Naive B cell (primary cell): Measurements from ENCODE around the gene HSPA1B. TPM values are rescaled to one million over a fixed set of nuclear protein-coding genes. Genes with fewer than 3 reads are reported as not detected.
A peak's percentile ranks its signal among the peaks of the same experiment; 100 is the strongest.
"Not testable (repeated sequence)": the region's sequence is repeated elsewhere in the genome, so short reads cannot be mapped to it uniquely, and the experiment has no call there.

Experiments used
- ATAC-seq, 2 donors: fragments of 150-1000 bp; cut with Tn5 transposase; 2 replicates each; pipeline ENCODE4 v1.10.0; 2021; ENCODE audit warnings: low read depth in 2 of 2, mild to moderate bottlenecking in 2 of 2, moderate library complexity in 2 of 2
- DNase-seq: peaks from one replicate; pipeline ENCODE4 v3.0.0; 2022
- H3K27ac Mint-ChIP-seq, 6 donors: one replicate each; pipeline ENCODE4 v1.8.0; 2020 to 2022; ENCODE audit warnings: mild to moderate bottlenecking in 6 of 6, mixed read lengths in 6 of 6, moderate library complexity in 5 of 6, inconsistent platforms in 2 of 6
- H3K27me3 Mint-ChIP-seq, 3 donors: one replicate each; pipeline ENCODE4 v1.8.0; 2021 to 2022; ENCODE audit warnings: mixed read lengths in 3 of 3, mild to moderate bottlenecking in 1 of 3
- H3K36me3 Mint-ChIP-seq, 2 donors: one replicate each; pipeline ENCODE4 v1.8.0; 2020 to 2022; ENCODE audit warnings: mixed read lengths in 2 of 2, inconsistent platforms in 1 of 2, mild to moderate bottlenecking in 1 of 2
- H3K4me1 Mint-ChIP-seq, 3 donors: one replicate each; pipeline ENCODE4 v1.8.0; 2020 to 2022; ENCODE audit warnings: mixed read lengths in 3 of 3, inconsistent platforms in 1 of 3, mild to moderate bottlenecking in 1 of 3, moderate library complexity in 1 of 3
- H3K4me3 Mint-ChIP-seq, 8 donors: one replicate each; pipeline ENCODE4 v1.8.0; 2020 to 2022; ENCODE audit warnings: mild to moderate bottlenecking in 8 of 8, mixed read lengths in 8 of 8, moderate library complexity in 8 of 8, inconsistent platforms in 2 of 8
- H3K9me3 Mint-ChIP-seq, 7 donors: one replicate each; pipeline ENCODE4 v1.8.0; 2020 to 2022; ENCODE audit warnings: mixed read lengths in 7 of 7, mild to moderate bottlenecking in 5 of 7, inconsistent platforms in 2 of 7, moderate library complexity in 1 of 7
- polyA plus RNA-seq, 6 donors: library from polyadenylated mRNA; unstranded; fragments of 300-500 nt; fragmentation: Illumina TruSeq; gene quantifications; one replicate each; pipeline ENCODE4 v1.2.3, GENCODE V29; 2021; ENCODE audit warnings: low read depth in 6 of 6

The HSPA1B gene
- polyA plus RNA-seq, 6 donors from 2014 or later: 1.1 to 2.8 (median 1.8) TPM

DNA sequence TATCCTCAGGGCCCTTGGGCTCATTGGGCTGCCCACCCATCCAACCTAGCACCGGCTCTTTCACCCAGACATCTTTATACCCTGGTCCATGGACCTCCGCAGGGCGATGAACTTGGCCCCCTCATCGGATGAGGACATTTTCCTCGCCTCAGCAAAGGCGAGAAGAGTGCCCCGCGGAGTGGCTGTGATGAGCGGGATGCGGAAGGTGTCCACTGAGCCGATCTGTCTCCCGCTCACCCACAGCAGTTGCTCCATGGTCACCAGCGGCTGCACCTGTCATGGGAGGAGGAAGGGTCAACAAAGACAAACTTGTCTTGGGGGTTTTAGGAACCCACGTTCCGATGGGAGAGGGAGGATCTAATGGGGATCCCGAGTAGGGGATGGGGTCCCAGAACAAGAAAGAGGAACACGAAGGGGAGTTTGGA is 34.4 kb downstream of the HSPA1B start:
- H3K4me1 Mint-ChIP-seq: peaks cover 17 to 40% (median 18%) of the 10 kb centered on the region in 3 donors
- no peak for ATAC-seq
- H3K36me3 Mint-ChIP-seq: no peaks in the 10 kb centered on the region
- peak overlapping the region; percentile 80 to 98 (median 97) for H3K27ac Mint-ChIP-seq
- no peak for DNase-seq
- H3K27me3 Mint-ChIP-seq: no peaks in the 10 kb centered on the region
- peak overlapping the region; percentile 86 to 97 (median 96) for H3K4me3 Mint-ChIP-seq
- no peaks in the 10 kb centered on the region for H3K9me3 Mint-ChIP-seq

GRCh38 chr6:31862344-31863235 is 35.1 kb downstream of the HSPA1B start, which contains the start of gene NEU1:
Gene NEU1 (minus strand): TSS chr6:31862821. CDS start chr6:31862776, 45 bp downstream.
- peak within 1 kb of the TSS; percentile 96 to 98 (median 98) for H3K27ac Mint-ChIP-seq
- peaks cover 17 to 40% (median 18%) of the 10 kb centered on the region in 3 donors for H3K4me1 Mint-ChIP-seq
- H3K27me3 Mint-ChIP-seq: no peaks in the 10 kb centered on the region
- ATAC-seq (peak; percentile 93), DNase-seq (peak; percentile 98)
- no peaks in the 10 kb centered on the region for H3K36me3 Mint-ChIP-seq
- no peaks in the 10 kb centered on the region for H3K9me3 Mint-ChIP-seq
- peak within 1 kb of the TSS; percentile 86 to 97 (median 96) for H3K4me3 Mint-ChIP-seq

DNA sequence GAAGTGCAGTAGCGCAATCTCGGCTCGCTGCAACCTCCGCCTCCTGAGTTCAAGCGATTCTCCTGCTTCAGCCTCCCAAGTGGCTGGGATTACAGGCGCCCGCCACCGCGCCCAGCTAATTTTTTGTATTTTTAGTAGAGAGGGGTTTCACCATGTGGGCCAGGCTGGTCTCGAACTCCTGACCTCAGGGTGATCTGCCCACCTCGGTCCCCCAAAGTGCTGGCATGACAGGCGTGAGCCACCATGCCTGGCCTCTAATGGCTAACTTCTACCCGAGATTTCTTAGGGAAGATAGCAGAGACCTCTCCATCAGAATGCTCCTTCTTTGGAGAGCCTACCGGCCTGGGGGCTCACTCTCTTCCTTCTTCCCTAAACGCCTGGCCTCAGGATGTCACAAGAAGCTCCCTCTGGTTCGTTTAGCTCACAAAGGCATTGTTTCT is 36.6 kb downstream of the HSPA1B start:
- ATAC-seq, H3K9me3 Mint-ChIP-seq, H3K27me3 Mint-ChIP-seq, DNase-seq, H3K36me3 Mint-ChIP-seq: not testable (repeated sequence)
- Mint-ChIP-seq H3K4me3 (peak overlapping the region; percentile 86 to 97 (median 96)), H3K4me1 (peaks cover 17 to 40% (median 18%) of the 10 kb centered on the region in 3 donors), H3K27ac (peak overlapping the region; percentile 96 to 98 (median 98))

GRCh38 chr6:31864818-31865204 is 37.3 kb downstream of the HSPA1B start:
- Mint-ChIP-seq H3K27ac (peak overlapping the region in 2 of 6 donors; percentile 98), H3K9me3 (no peaks in the 10 kb centered on the region), H3K4me3 (peak overlapping the region in 2 of 8 donors; percentile 86 to 97), H3K27me3 (no peaks in the 10 kb centered on the region), H3K36me3 (no peaks in the 10 kb centered on the region), H3K4me1 (peaks cover 17 to 40% (median 18%) of the 10 kb centered on the region in 3 donors)
- DNase-seq: no peak
- no peak for ATAC-seq

- Mint-ChIP-seq H3K36me3 (no peaks in the 10 kb centered on the region), H3K27ac (no peak overlapping the region), H3K4me1 (peaks cover 17 to 36% (median 18%) of the 10 kb centered on the region in 3 donors), H3K4me3 (peak overlapping the region in 1 of 8 donors; percentile 30), H3K9me3 (no peaks in the 10 kb centered on the region), H3K27me3 (no peaks in the 10 kb centered on the region)
- no peak for ATAC-seq
- DNase-seq: no peak
These were observed 37.9 kb downstream of the HSPA1B start for GRCh38 chr6:31865205-31866118.

- ATAC-seq, H3K27me3 Mint-ChIP-seq: not testable (repeated sequence)
- peaks cover 0 to 11% (median 0%) of the 10 kb centered on the region in 3 donors for H3K4me1 Mint-ChIP-seq
These were observed 41.1 kb downstream of the HSPA1B start for GRCh38 chr6:31868658-31868971.

GRCh38 chr6:31869343-31869742 is 41.8 kb downstream of the HSPA1B start:
- no peaks in the 10 kb centered on the region for H3K36me3 Mint-ChIP-seq
- peaks cover 0 to 4% (median 0%) of the 10 kb centered on the region in 3 donors for H3K4me1 Mint-ChIP-seq
- H3K4me3 Mint-ChIP-seq: no peak overlapping the region
- H3K27me3 Mint-ChIP-seq: peaks cover 0 to 7% (median 0%) of the 10 kb centered on the region in 3 donors
- H3K27ac Mint-ChIP-seq: peak overlapping the region in 1 of 6 donors; percentile 16
- no peak for DNase-seq
- H3K9me3 Mint-ChIP-seq: no peaks in the 10 kb centered on the region
- ATAC-seq: no peak

More at GRCh38 chr6:31868658-31868971, 41.1 kb downstream of the HSPA1B start:
- H3K4me3 Mint-ChIP-seq, H3K27ac Mint-ChIP-seq, H3K36me3 Mint-ChIP-seq, DNase-seq, H3K9me3 Mint-ChIP-seq: not testable (repeated sequence)

- no peaks in the 10 kb centered on the region for H3K4me1 Mint-ChIP-seq
- H3K36me3 Mint-ChIP-seq: no peaks in the 10 kb centered on the region
- H3K9me3 Mint-ChIP-seq: no peaks in the 10 kb centered on the region
- DNase-seq (no peak), ATAC-seq (no peak)
- no peak overlapping the region for H3K27ac Mint-ChIP-seq
- peaks cover 0 to 7% (median 0%) of the 10 kb centered on the region in 3 donors for H3K27me3 Mint-ChIP-seq
- no peak overlapping the region for H3K4me3 Mint-ChIP-seq
These were observed 42.9 kb downstream of the HSPA1B start for GRCh38 chr6:31870385-31870921.

DNA sequence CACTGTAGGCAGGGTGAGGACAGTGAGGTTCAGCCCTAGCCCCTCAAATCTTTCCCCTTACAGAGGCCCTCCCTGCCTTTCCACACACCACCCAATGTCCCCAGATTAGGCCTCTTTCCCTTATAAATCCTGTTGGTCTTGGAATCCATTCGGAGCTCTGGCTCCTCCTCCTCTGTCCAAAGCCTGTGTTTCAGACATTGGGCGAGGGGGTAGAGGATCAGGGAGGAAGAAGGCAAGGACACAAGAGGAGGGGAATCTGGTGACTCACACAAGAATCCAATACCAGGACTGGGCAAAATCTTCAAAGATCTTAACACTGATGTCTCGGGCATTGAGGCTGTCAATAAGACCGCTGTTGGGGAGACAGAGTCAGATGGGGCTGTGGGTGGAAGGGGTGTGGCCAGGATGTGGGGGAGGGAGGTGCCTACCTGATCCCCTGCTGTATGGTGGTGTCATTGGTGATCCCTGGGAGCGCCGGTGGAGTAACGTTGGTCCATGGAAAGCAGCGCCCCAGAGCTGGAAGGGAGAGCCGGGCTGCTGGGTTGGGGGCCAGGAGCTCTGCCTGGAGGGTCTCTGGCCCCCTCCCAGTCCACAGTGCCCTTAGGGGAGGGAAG is 43.6 kb downstream of the HSPA1B start:
- DNase-seq (no peak), ATAC-seq (no peak)
- no peaks in the 10 kb centered on the region for H3K9me3 Mint-ChIP-seq
- H3K36me3 Mint-ChIP-seq: no peaks in the 10 kb centered on the region
- H3K27me3 Mint-ChIP-seq: peaks cover 0 to 7% (median 0%) of the 10 kb centered on the region in 3 donors
- no peak overlapping the region for H3K27ac Mint-ChIP-seq
- H3K4me1 Mint-ChIP-seq: no peaks in the 10 kb centered on the region
- no peak overlapping the region for H3K4me3 Mint-ChIP-seq

DNA sequence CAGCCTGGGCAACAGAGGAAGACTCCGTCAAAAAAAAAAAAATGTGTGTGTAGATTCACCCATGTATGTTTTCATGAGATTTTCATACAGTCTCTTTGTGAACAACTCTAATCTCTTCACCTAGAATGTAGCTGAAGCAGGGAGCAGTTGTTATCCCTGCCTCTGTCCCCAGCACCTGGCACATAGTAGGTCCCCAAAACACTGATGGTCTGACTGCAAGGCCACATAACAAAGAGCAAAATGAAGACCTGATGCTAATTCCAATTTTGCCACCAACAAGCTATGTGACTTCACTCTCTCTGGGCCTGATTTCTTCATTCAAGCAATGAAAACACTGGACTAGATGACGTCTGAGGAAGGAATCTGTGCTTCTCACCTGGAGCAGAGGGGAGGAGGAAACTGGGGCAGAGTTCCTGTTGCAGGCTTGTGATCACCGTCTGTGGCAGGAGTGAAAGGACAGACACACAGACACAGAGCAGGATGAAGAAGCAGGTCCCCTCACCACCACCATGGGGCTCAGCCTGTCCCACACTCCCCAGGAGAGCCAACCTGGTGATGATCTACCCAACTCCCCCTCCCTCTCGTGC is 46.6 kb downstream of the HSPA1B start:
- peak overlapping the region in 2 of 6 donors; percentile 57 to 61 for H3K27ac Mint-ChIP-seq
- DNase-seq (no peak), ATAC-seq (no peak)
- peaks cover 0 to 7% (median 0%) of the 10 kb centered on the region in 3 donors for H3K27me3 Mint-ChIP-seq
- no peaks in the 10 kb centered on the region for H3K9me3 Mint-ChIP-seq
- no peak overlapping the region for H3K4me3 Mint-ChIP-seq
- H3K36me3 Mint-ChIP-seq: no peaks in the 10 kb centered on the region
- no peaks in the 10 kb centered on the region for H3K4me1 Mint-ChIP-seq

DNA sequence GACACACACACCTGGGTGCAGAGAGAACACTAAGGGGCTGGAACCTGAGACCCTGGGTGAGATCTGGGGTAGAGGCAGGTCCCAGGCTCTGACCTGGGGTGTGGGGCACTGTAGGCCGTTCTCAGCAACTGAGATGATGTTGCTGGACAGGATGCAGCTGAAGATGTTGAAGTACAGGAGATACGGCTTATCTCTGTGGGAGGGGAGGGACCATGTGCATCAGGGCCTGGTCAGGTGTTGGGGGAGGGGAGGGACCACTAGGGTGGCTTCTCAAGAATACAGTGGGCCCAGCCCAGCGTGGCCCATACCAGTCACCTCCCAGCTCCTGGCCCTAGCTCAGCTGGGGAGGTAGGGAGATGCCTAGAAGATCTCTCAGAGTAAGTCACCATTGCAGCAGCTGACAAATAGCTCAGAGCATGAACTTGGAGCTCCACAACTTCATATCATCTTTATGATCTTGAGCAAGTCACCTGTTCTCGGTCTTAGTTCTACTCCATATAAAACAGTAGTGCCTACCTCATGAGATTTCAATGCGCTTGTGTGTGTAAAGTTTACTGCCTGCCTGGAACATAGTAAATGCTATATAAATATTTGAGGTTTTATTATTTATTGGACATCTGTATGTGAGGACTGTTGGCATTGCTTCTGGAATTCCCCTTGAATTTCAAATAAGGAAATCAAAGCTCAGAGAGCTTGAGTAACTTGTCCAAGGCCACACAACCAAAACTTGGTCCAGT is 47.5 kb downstream of the HSPA1B start:
- ATAC-seq: no peak
- H3K27me3 Mint-ChIP-seq: peaks cover 0 to 7% (median 0%) of the 10 kb centered on the region in 3 donors
- peak overlapping the region in 1 of 6 donors; percentile 84 for H3K27ac Mint-ChIP-seq
- no peak for DNase-seq
- H3K4me3 Mint-ChIP-seq: no peak overlapping the region
- peaks cover 5 to 8% of the 10 kb centered on the region in 2 donors for H3K36me3 Mint-ChIP-seq
- H3K9me3 Mint-ChIP-seq: no peaks in the 10 kb centered on the region
- H3K4me1 Mint-ChIP-seq: no peaks in the 10 kb centered on the region

DNA sequence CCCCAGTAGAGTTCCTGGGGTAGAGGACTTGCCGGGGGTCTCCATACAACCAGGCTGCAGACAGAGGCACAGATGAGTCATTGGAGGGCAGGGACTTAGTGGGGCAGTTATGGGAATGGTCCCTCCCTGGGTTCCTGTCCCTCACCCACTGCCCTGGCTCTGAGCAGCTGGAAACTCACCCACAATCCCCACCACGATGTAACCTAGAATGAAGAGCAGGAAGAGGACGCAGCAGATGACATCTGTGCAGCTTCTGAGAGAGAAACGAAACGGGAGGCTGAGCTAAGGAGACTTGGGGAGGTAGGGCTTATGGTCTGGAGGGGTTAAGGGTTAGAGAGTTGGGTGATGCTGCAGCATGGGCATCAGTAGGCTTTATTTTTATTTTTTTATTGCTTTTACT is 48.3 kb downstream of the HSPA1B start:
- no peak overlapping the region for H3K4me3 Mint-ChIP-seq
- ATAC-seq: no peak
- H3K27ac Mint-ChIP-seq: peak overlapping the region in 3 of 6 donors; percentile 84 to 96 (median 86)

More for the DNA sequence above, 48.3 kb downstream of the HSPA1B start:
- no peaks in the 10 kb centered on the region for H3K9me3 Mint-ChIP-seq
- H3K36me3 Mint-ChIP-seq: peaks cover 6 to 13% of the 10 kb centered on the region in 2 donors
- H3K4me1 Mint-ChIP-seq: no peaks in the 10 kb centered on the region
- DNase-seq: no peak
- H3K27me3 Mint-ChIP-seq: peaks cover 0 to 7% (median 0%) of the 10 kb centered on the region in 3 donors
